HG02852 (cell line): ENCODE data around the gene GALNT11.

ENCODE experiments used
- ATAC-seq: cut with Tn5 transposase; IDR thresholded peaks from one replicate; pipeline ENCODE4 v1.9.1; 2021; ENCODE audit warnings: mild to moderate bottlenecking, moderate library complexity; ENCODE audit not compliant: unreplicated experiment

The GALNT11 gene

GRCh38 chr7:152115021-152115718 is 89.7 kb downstream of the GALNT11 start:
- no peak for ATAC-seq

- no peak for ATAC-seq
Measured at GRCh38 chr7:152117356-152117755, 91.9 kb downstream of the GALNT11 start.

DNA sequence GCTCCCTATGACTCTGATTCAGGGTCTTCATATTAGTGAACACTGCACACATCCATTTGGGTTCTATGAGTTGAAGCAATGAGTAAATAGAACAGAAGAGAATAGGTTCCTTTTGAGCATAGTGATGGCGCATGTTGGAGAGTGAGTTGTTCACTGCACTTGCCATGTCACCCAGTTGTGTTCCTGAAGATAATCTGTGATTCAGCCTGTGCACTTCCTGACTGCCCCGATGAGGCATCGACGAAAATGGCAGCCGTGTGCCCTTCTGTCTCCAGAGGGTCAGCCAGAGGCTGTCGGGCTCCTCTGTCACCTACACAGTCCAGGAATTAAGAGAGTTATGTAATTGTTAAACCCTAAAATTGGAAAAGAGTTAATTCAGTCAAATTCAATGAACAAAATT is 94.7 kb downstream of the GALNT11 start:
- no peak for ATAC-seq

GRCh38 chr7:152120776-152121175 is 95.3 kb downstream of the GALNT11 start:
- ATAC-seq, result no peak

DNA sequence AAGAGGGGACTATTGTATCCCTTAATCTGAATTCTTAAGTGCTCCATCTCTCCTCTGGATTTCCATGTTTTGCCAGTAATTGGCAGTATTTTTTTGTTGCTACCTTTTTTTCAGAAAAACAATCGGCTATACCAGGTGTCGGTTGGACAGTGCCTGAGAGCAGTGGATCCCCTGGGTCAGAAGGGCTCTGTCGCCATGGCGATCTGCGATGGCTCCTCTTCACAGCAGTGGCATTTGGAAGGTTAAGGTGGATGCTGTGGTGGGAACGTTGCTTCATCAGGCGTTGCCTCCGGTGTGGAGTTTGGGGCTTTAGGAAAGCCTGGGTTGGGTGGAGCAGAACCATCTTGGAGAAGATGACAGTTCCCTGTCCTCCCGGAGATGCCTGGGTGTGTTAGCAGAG is 96.0 kb downstream of the GALNT11 start:
- ATAC-seq, result no peak

DNA sequence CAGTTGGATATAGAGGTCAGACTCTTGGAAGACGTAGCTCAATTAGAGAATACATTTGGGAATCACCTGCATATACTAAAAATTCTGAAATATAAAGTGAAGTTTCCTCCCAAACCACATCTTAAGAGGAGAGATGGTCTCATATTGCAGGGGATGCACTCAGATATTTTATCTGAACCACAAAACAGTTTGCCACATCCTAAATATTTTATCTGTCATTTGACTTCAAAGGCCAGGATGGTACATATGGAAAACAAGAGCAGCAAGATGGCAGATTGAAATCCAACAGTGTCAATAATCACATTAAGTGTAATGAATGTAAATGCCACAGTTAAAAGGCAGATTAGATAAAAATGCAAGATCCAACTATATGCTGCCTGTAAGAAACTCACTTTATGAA is 97.1 kb downstream of the GALNT11 start:
- ATAC-seq, result no peak

GRCh38 chr7:152126741-152127140 is 101.3 kb downstream of the GALNT11 start:
- no peak for ATAC-seq

DNA sequence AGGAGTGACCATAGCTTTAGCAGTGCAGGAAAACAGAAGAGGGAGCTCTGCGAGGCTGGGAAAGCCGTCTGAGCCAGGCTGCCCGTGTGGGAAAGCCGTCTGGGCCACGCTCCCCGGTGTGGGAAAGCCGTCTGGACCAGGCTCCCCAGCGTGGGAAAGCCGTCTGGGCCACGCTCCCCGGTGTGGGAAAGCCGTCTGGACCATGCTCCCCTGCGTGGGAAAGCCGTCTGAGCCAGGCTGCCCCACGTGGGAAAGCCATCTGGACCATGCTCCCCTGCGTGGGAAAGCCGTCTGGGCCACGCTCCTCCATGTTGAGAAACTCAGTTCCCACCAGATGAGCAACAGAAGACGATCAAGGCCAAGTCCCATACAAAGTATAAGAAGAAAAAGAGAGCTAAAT is 101.8 kb downstream of the GALNT11 start:
- ATAC-seq, result no peak

GRCh38 chr7:152128252-152128651 is 102.8 kb downstream of the GALNT11 start:
- ATAC-seq, result no peak

- ATAC-seq, result no peak
Measured at GRCh38 chr7:152128741-152129461, 103.4 kb downstream of the GALNT11 start.

DNA sequence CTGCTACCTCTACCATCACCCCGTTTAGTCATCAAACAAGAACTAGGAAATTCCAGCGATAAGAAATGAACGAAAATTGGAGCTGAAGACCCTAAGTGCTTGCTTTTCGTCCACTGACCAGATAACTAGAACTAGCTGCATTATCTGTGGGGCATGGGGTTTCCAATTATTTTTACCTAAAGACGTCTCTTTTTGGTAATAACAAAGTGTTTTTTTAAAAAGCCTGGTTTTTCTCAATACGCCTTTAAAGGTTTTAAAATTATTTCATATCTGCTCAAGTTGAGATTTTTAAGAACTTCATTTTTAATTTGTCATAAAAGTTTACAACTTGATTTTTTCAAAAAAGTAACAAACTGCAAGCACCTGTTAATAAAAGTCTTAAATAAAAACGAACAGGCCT is 104.2 kb downstream of the GALNT11 start:
- no peak for ATAC-seq

DNA sequence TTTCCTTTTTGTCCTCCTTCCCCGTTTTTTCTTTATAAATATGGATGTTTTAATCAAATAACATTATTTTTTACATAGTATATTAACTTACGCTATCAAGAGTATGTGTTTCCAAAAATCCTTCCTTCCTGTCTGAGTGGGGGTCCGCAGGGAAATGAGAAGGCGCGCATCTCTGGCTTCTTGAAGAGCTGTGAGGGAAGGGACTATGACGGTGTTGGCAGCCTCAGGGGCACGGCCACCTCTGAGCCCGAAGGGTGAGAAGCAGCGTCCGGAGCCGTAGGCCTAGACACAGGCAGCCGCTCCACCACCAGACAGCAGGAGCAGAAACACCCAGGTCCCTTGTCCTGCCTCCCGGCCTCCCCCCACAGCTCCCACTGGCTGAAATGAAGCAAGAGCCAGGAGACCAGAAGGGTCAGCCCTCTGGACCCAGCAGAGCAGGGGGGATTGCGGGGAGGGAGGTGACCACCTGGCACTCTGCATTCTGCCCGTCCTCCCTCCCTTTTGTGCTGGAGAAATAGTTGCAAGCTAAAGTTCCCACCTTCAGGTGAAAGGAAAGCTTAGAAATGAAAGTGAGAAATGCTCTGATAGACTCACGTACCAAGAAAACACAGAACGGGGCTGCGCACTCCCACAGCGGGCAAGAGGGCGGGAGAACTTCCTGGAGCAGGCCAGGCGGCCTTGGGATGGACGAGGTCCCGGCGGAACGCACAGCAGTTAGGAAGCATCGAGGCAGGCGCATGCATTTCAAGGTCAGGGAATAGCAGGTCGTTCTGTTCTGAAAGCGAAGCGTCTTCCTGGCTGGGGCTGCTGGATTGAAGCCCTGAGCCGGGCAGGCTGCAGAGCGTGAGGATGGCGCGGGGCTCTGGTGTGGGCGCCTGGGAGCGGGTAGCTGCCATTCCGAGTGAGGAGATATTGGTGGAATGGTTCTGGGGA is 105.5 kb downstream of the GALNT11 start:
- ATAC-seq, result no peak

GRCh38 chr7:152131981-152132494 is 106.6 kb downstream of the GALNT11 start:
- ATAC-seq, result no peak

DNA sequence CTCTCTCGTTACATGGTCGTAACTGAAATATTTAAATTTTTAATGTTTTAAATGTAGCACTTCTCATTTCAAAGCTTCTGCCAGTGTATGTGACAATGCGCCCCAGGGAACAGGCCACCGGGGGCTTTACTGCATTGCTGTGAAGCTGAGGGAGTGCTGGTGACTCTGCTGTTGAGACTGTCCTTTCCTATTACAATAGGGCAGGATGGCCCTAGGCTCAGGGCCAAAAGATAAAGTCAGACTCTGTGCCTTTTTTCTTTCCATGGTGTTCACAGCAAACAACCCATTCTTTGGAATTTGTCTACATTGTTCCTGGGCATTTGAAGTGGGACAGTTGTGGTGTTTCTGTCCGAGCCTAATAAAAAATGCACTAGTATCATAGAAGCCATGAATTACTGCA is 107.3 kb downstream of the GALNT11 start:
- ATAC-seq, result no peak

DNA sequence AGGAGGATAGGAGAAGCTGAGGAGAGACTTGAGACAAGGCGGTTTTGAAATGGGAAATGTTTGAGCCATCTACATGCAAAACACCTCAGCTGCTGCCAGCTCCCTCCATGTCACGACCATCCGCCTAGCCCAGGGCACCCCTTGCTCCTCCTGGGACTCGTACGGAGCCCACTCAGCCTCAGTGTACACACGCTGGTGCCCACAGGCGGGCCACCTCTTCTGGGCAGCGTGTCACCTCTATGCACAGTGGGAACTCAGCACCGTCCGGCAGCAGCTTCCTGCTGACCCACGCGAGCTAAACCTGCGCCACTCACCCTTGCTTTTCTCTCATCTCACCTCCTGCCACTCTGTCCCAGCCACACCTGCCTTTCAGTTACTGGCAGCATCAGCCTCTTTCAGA is 108.3 kb downstream of the GALNT11 start:
- no peak for ATAC-seq

DNA sequence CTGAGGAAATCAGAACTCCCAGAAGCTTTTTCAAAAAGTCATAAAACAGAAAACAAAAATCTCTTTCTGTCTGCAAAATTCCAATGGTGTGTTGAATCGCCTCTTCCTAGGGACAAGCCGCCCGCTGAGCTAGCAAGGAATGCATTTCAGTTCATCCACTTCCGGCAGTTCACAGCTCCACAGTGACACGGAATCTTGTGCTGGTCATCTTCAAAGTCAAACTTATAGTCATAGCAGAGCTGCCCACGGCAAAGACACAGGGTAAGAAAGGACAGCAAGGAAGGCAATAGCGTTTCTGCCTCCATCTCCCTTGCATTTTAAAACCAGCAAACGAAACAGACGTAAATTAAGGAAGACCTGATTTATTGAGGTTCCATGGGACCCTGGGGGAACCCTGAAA is 111.2 kb downstream of the GALNT11 start:
- ATAC-seq, result no peak

DNA sequence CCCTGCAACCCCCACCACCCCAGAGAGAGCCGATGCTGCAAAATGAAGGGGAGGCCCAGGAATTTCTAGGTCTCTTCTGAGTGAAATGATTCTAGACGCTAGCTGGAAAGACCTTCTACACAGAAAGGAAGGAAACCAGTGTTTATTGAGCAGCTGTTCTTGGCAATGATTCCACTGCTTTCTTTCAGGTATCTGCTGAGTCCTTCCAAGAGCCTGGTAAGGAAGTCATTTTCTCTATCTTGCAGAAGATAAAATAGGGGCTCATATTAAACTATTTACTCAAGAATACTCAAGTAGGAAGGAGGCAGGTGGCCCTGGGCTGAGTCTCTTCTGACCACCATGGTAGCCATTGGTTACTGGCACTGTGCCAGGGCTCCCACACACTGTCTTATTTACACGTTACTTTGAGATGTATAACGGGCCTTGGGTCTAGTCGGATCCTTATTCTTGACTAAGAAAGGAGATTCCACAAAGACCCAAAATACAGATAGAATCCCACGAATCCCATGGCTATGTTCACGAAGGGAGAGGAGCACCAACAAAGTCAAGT is 112.1 kb downstream of the GALNT11 start:
- ATAC-seq, result no peak

GRCh38 chr7:152140067-152140466 is 114.6 kb downstream of the GALNT11 start:
- no peak for ATAC-seq

GRCh38 chr7:152140560-152140959 is 115.1 kb downstream of the GALNT11 start:
- ATAC-seq, result no peak

DNA sequence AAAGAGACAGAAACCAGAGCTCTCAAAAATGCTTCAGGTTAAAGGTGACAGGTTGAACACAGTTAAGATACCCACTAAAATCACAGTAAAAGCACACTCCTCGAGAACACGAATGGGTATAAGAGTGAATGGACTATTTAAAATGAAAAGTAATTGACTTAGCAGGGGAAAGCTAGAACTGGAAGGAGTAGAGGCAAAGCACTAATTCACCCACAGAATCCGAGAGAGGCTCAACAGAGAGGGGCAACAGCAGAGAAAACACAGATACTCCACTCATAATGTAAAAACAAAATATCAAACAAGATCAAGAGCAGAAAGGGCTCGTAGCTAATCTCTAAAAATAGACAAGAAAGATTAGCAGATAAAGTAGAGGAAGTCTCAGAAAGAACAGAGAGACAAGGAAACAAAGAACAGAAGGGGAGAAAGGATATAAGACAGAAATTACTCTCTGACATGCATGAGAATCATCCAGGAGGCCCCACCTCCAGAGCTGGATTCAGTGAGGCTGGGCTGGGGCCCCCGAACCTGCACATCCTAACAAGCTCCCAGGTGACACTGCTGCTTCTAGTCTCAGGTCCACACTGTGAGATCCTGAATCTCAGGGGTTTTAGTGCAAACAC is 117.6 kb downstream of the GALNT11 start:
- ATAC-seq, result no peak
